Mesenchymal stem cell (in vitro differentiated cells and primary cell): ENCODE results near the gene ZNF320.

Experiments
- DNase-seq: peaks from one replicate; pipeline ENCODE4 v3.0.0-alpha.2; 2013
- H2AFZ ChIP-seq: one replicate; pipeline ENCODE4 v1.6.1; 2013; ENCODE audit warnings: low read depth, mild to moderate bottlenecking, control low read depth, inconsistent platforms, low read length, moderate library complexity
- H2AK5ac ChIP-seq: 2 replicates; pipeline ENCODE4 v1.6.1; 2013; ENCODE audit warnings: low read length, moderate library complexity, mild to moderate bottlenecking, inconsistent platforms; ENCODE audit not compliant: severe bottlenecking
- H2BK120ac ChIP-seq: one replicate; pipeline ENCODE4 v1.6.1; 2013; ENCODE audit warnings: low read depth, mild to moderate bottlenecking, inconsistent platforms, low read length, moderate library complexity
- H2BK12ac ChIP-seq, 2 experiments: one replicate each; pipeline ENCODE4 v1.6.1; 2013; ENCODE audit warnings: inconsistent platforms in 2 of 2, low read length in 2 of 2, mild to moderate bottlenecking in 2 of 2, moderate library complexity in 2 of 2, control low read depth in 1 of 2
- H2BK15ac ChIP-seq: one replicate; pipeline ENCODE4 v1.6.1; 2013; ENCODE audit warnings: mild to moderate bottlenecking, low read depth, inconsistent platforms; ENCODE audit not compliant: poor library complexity, severe bottlenecking
- H2BK5ac ChIP-seq: 2 replicates; pipeline ENCODE4 v1.6.1; 2013; ENCODE audit warnings: low read depth, mild to moderate bottlenecking, low read length, control low read depth, inconsistent platforms; ENCODE audit not compliant: poor library complexity, severe bottlenecking
- H3K14ac ChIP-seq, 2 experiments: one replicate each; pipeline ENCODE4 v1.6.1; 2013; ENCODE audit warnings: inconsistent platforms in 2 of 2, low read length in 2 of 2, control low read depth in 1 of 2, mild to moderate bottlenecking in 1 of 2, moderate library complexity in 1 of 2
- H3K18ac ChIP-seq, 2 experiments: one replicate each; pipeline ENCODE4 v1.6.1; 2013; ENCODE audit warnings: inconsistent platforms in 2 of 2, low read length in 2 of 2, control low read depth in 1 of 2, low read depth in 1 of 2, mild to moderate bottlenecking in 1 of 2
- H3K23ac ChIP-seq, 2 experiments: one replicate each; pipeline ENCODE4 v1.6.1; 2013; ENCODE audit warnings: inconsistent platforms in 2 of 2, low read length in 2 of 2, mild to moderate bottlenecking in 2 of 2, moderate library complexity in 2 of 2, control low read depth in 1 of 2
- H3K27ac ChIP-seq: 2 replicates; pipeline ENCODE4 v1.5.1; 2013; ENCODE audit warnings: mild to moderate bottlenecking, moderate library complexity, low read length, control low read depth, inconsistent platforms; ENCODE audit not compliant: poor library complexity, severe bottlenecking
- H3K27me3 ChIP-seq, 2 experiments: 2 replicates each; pipeline versions ENCODE4 v1.6.1 to v1.7.0; 2013; ENCODE audit warnings: low read length in 2 of 2, mild to moderate bottlenecking in 2 of 2, moderate library complexity in 2 of 2, control low read depth in 1 of 2, inconsistent platforms in 1 of 2; ENCODE audit not compliant: control insufficient read depth in 1 of 2, insufficient read depth in 1 of 2
- H3K36me3 ChIP-seq, 2 experiments: 2 replicates each; pipeline versions ENCODE4 v1.6.1 to v1.7.0; 2013; ENCODE audit warnings: low read length in 2 of 2, control low read depth in 1 of 2, inconsistent platforms in 1 of 2, low read depth in 1 of 2, mild to moderate bottlenecking in 1 of 2; ENCODE audit not compliant: insufficient read depth in 2 of 2, control insufficient read depth in 1 of 2
- H3K4ac ChIP-seq, 2 experiments: one replicate each; pipeline ENCODE4 v1.6.1; 2013; ENCODE audit warnings: inconsistent platforms in 2 of 2, low read length in 2 of 2, mild to moderate bottlenecking in 2 of 2, moderate library complexity in 2 of 2, control low read depth in 1 of 2, low read depth in 1 of 2
- H3K4me1 ChIP-seq: 2 replicates; pipeline ENCODE4 v1.6.1; 2013; ENCODE audit warnings: low read depth, low read length, control low read depth; ENCODE audit not compliant: control insufficient read depth, insufficient read depth
- H3K4me2 ChIP-seq: 2 replicates; pipeline ENCODE4 v1.6.1; 2013; ENCODE audit warnings: low read length, mild to moderate bottlenecking, inconsistent platforms; ENCODE audit not compliant: poor library complexity, severe bottlenecking
- H3K4me3 ChIP-seq, 2 experiments: 2 replicates each; pipeline versions ENCODE4 v1.5.1 to v1.7.0; 2013; ENCODE audit warnings: low read length in 2 of 2, mild to moderate bottlenecking in 2 of 2, control low read depth in 1 of 2, low read depth in 1 of 2; ENCODE audit not compliant: insufficient read depth in 1 of 2
- H3K79me1 ChIP-seq: replicated peaks from 2 replicates; pipeline ENCODE4 v1.6.1; 2013; ENCODE audit warnings: mild to moderate bottlenecking, control low read depth, low read length, inconsistent platforms; ENCODE audit not compliant: poor library complexity, severe bottlenecking
- H3K9ac ChIP-seq: 2 replicates; pipeline ENCODE4 v1.7.0; 2013; ENCODE audit warnings: mild to moderate bottlenecking, low read length, moderate library complexity
- H3K9me3 ChIP-seq: 2 replicates; pipeline ENCODE4 v1.7.0; 2013; ENCODE audit warnings: mild to moderate bottlenecking, low read length; ENCODE audit not compliant: control insufficient read depth
- H4K8ac ChIP-seq: one replicate; pipeline ENCODE4 v1.6.1; 2013; ENCODE audit warnings: inconsistent platforms, mild to moderate bottlenecking, low read length, moderate library complexity
- H4K91ac ChIP-seq: one replicate; pipeline ENCODE4 v1.6.1; 2013; ENCODE audit warnings: mild to moderate bottlenecking, low read length, inconsistent platforms
- WGBS: methylation state at CpG from one replicate; pipeline ENCODE4 v1.1.7; 2013; ENCODE audit warnings: mixed read lengths; 5-methylcytosine and 5-hydroxymethylcytosine counted together

Gene ZNF320

GRCh38 chr19:52938761-52939160 lies 41.3 kb upstream of the ZNF320 start:
- 81% methylated on average over 3 of the region's 5 CpGs for WGBS
- no peak overlapping the region for H3K4me3 ChIP-seq
- no peak overlapping the region for H2BK5ac ChIP-seq
- no peak overlapping the region for H3K27ac ChIP-seq
- H3K4me2 ChIP-seq = no peak overlapping the region
- no peak for DNase-seq
- no peak overlapping the region for H4K8ac ChIP-seq
- no peak overlapping the region for H3K23ac ChIP-seq
- H2BK15ac ChIP-seq = no peak overlapping the region
- H3K14ac ChIP-seq = no peak overlapping the region
- no peak overlapping the region for H4K91ac ChIP-seq
- H2AFZ ChIP-seq = no peak overlapping the region
- H2BK12ac ChIP-seq = no peak overlapping the region
- no peak overlapping the region for H3K4ac ChIP-seq
- no peak overlapping the region for H3K18ac ChIP-seq
- peak overlapping the region; percentile 39 for H3K9ac ChIP-seq
- H3K79me1 ChIP-seq = peaks cover 20% of the 10 kb centered on the region
- H3K9me3 ChIP-seq = no peaks in the 10 kb centered on the region
- H2AK5ac ChIP-seq = no peak overlapping the region
- H2BK120ac ChIP-seq = no peak overlapping the region
- H3K36me3 ChIP-seq = peaks cover 0 to 10% of the 10 kb centered on the region in 2 experiments
- peaks cover 2% of the 10 kb centered on the region for H3K4me1 ChIP-seq
- H3K27me3 ChIP-seq = no peaks in the 10 kb centered on the region

- Histone ChIP-seq H3K36me3 (peaks cover 0 to 10% of the 10 kb centered on the region in 2 experiments), H4K91ac (no peak overlapping the region), H2BK15ac (no peak overlapping the region), H3K9ac (no peak overlapping the region), H4K8ac (no peak overlapping the region), H3K27ac (no peak overlapping the region), H3K14ac (no peak overlapping the region), H3K23ac (no peak overlapping the region), H2BK12ac (no peak overlapping the region), H3K4me2 (no peak overlapping the region), H3K4ac (no peak overlapping the region), H3K4me1 (no peaks in the 10 kb centered on the region), H3K4me3 (no peak overlapping the region), H3K18ac (no peak overlapping the region), H2AFZ (no peak overlapping the region), H2AK5ac (no peak overlapping the region), H3K79me1 (peaks cover 25% of the 10 kb centered on the region), H3K9me3 (no peaks in the 10 kb centered on the region), H3K27me3 (no peaks in the 10 kb centered on the region), H2BK5ac (no peak overlapping the region), H2BK120ac (no peak overlapping the region)
- WGBS = 88% methylated on average over 6 of the region's 7 CpGs
- no peak for DNase-seq
Measured at GRCh38 chr19:52936954-52937325, 39.5 kb upstream of the ZNF320 start.

GRCh38 chr19:52936151-52936953 lies 38.9 kb upstream of the ZNF320 start:
- H3K27me3 ChIP-seq = no peaks in the 10 kb centered on the region
- no peak overlapping the region for H4K91ac ChIP-seq
- H2BK12ac ChIP-seq = no peak overlapping the region
- no peak overlapping the region for H2AK5ac ChIP-seq
- H3K4me3 ChIP-seq = no peak overlapping the region
- WGBS = 85% methylated on average over 9 of the region's 12 CpGs
- H2AFZ ChIP-seq = no peak overlapping the region
- no peaks in the 10 kb centered on the region for H3K4me1 ChIP-seq
- H3K79me1 ChIP-seq = peaks cover 25% of the 10 kb centered on the region
- H3K23ac ChIP-seq = no peak overlapping the region
- no peak overlapping the region for H2BK120ac ChIP-seq
- no peak overlapping the region for H4K8ac ChIP-seq
- no peak overlapping the region for H3K14ac ChIP-seq
- peaks cover 0 to 10% of the 10 kb centered on the region in 2 experiments for H3K36me3 ChIP-seq
- no peak overlapping the region for H2BK15ac ChIP-seq
- no peak overlapping the region for H3K9ac ChIP-seq
- H3K4me2 ChIP-seq = no peak overlapping the region
- DNase-seq = no peak
- H3K27ac ChIP-seq = no peak overlapping the region
- H3K9me3 ChIP-seq = no peaks in the 10 kb centered on the region
- H2BK5ac ChIP-seq = no peak overlapping the region
- H3K18ac ChIP-seq = no peak overlapping the region
- no peak overlapping the region for H3K4ac ChIP-seq

GRCh38 chr19:52935434-52935833 lies 38.0 kb upstream of the ZNF320 start:
- H3K18ac ChIP-seq = no peak overlapping the region
- peak overlapping the region; percentile 49 for H3K27ac ChIP-seq
- peaks cover 0 to 10% of the 10 kb centered on the region in 2 experiments for H3K36me3 ChIP-seq
- H2BK15ac ChIP-seq = no peak overlapping the region
- DNase-seq = peak; percentile 62
- peaks cover 25% of the 10 kb centered on the region for H3K79me1 ChIP-seq
- no peaks in the 10 kb centered on the region for H3K9me3 ChIP-seq
- no peak overlapping the region for H3K14ac ChIP-seq
- 87% methylated on average over 7 of the region's 8 CpGs for WGBS
- H3K4me2 ChIP-seq = no peak overlapping the region
- no peak overlapping the region for H2AFZ ChIP-seq
- no peak overlapping the region for H3K23ac ChIP-seq
- H3K4ac ChIP-seq = no peak overlapping the region
- H3K9ac ChIP-seq = no peak overlapping the region
- no peak overlapping the region for H2BK5ac ChIP-seq
- H2BK12ac ChIP-seq = no peak overlapping the region
- H2BK120ac ChIP-seq = no peak overlapping the region
- no peak overlapping the region for H2AK5ac ChIP-seq
- H4K8ac ChIP-seq = no peak overlapping the region
- H3K27me3 ChIP-seq = no peaks in the 10 kb centered on the region
- no peak overlapping the region for H3K4me3 ChIP-seq
- H4K91ac ChIP-seq = no peak overlapping the region
- H3K4me1 ChIP-seq = no peaks in the 10 kb centered on the region
